Measurements from ENCODE around the gene UBE4A.

Gene UBE4A

DNA sequence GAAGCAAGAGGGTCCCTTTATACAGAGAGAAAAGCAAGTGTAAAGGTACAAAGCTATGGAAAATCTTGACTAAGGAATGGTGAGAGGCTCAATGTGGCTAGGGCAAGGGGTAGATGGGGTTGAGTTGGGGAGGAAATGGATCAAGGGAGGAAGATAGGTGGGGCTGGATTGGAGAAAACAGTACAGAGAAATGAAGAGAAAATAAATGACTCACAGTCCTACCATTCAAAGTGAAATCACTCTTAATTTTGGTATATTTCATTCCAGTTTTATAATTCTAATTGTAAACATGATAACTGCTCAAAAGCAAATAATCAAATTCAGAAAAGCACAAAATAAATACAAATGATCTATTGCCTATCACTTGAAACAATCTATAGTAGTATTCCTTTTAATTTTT lies 16.6 kb downstream of the UBE4A start:
- Mint-ChIP-seq H3K4me3 (no peak overlapping the region), H3K9me3 (no peaks in the 10 kb centered on the region)
- TF ChIP-seq, protein P1, sequence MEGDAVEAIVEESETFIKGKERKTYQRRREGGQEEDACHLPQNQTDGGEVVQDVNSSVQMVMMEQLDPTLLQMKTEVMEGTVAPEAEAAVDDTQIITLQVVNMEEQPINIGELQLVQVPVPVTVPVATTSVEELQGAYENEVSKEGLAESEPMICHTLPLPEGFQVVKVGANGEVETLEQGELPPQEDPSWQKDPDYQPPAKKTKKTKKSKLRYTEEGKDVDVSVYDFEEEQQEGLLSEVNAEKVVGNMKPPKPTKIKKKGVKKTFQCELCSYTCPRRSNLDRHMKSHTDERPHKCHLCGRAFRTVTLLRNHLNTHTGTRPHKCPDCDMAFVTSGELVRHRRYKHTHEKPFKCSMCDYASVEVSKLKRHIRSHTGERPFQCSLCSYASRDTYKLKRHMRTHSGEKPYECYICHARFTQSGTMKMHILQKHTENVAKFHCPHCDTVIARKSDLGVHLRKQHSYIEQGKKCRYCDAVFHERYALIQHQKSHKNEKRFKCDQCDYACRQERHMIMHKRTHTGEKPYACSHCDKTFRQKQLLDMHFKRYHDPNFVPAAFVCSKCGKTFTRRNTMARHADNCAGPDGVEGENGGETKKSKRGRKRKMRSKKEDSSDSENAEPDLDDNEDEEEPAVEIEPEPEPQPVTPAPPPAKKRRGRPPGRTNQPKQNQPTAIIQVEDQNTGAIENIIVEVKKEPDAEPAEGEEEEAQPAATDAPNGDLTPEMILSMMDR (IDR thresholded peaks at IDR 0.05) = no peak

DNA sequence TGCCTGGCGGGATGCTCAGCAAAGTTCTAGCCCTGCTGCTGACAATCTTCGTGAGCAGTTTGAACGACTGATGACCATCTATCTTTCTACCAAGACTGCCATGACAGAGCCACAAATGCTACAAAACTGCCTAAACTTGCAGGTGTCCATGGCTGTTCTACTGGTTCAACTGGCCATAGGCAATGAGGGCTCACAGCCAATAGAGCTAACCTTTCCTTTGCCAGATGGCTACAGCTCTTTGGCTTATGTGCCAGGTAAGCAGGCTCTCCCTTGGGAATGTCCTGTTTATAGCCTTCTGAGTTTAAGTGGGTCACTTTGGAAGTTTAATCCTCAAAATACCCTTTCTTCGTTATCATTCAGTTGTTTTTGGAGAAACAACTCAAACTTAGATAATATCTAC lies 20.1 kb downstream of the UBE4A start:
- Mint-ChIP-seq H3K9me3 (no peaks in the 10 kb centered on the region), H3K27ac (no peak overlapping the region), H3K27me3 (ENCODE audit: low read depth, poor library complexity) (no peaks in the 10 kb centered on the region), H3K36me3 (ENCODE audit: low read depth) (peaks cover 44% of the 10 kb centered on the region), H3K4me3 (no peak overlapping the region), H3K4me1 (no peaks in the 10 kb centered on the region)
- no peak for DNase-seq
- TF ChIP-seq, protein P1 (IDR thresholded peaks at IDR 0.05) = no peak

More for the DNA sequence above, 16.6 kb downstream of the UBE4A start:
- Mint-ChIP-seq H3K4me1 (no peaks in the 10 kb centered on the region), H3K27ac (no peak overlapping the region), H3K27me3 (ENCODE audit: low read depth, poor library complexity) (no peaks in the 10 kb centered on the region), H3K36me3 (ENCODE audit: low read depth) (peaks cover 61% of the 10 kb centered on the region)
- no peak for DNase-seq

DNA sequence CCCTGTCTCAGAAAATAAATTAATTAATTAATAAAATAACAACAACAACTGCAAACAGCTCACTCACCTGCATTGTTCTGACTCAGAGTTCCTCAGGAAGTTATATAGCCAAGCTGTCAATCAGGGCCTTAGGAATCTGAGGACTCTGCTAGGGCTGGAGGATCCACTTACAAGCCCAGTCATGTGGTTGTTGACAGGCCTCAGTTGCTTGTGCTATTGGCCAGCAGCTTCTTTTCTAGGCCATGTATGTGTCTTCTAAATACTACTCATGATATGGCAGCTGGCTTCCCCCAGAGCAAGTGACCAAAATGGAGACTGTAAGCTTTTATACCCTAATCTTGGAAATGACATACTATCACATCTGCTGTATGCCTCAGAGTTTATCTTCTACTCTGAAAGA lies 21.2 kb downstream of the UBE4A start:
- Mint-ChIP-seq H3K4me1 (no peaks in the 10 kb centered on the region), H3K4me3 (no peak overlapping the region), H3K27me3 (ENCODE audit: low read depth, poor library complexity) (no peaks in the 10 kb centered on the region), H3K27ac (no peak overlapping the region), H3K36me3 (ENCODE audit: low read depth) (peaks cover 37% of the 10 kb centered on the region), H3K9me3 (no peaks in the 10 kb centered on the region)
- TF ChIP-seq, protein P1 (IDR thresholded peaks at IDR 0.05) = no peak
- DNase-seq = no peak

DNA sequence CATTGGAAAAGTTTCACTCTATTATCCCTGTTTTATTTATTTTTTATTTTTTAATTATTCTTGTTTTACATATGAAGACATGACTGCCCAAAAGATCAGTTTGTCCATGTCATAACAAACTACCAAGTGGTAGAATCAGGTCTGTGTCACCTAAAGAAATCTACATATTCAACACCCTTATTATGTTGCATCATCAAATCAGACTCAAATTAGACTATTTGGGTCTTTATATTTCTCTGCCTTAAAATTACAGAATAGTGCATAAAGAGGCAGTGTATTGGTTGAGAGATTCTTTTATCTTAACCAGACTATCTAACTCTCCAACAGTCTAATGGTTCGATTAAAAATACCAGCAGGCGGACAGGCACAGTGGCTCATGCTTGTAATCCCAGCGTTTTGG lies 23.6 kb downstream of the UBE4A start:
- H3K9me3 Mint-ChIP-seq = no peaks in the 10 kb centered on the region
- peaks cover 38% of the 10 kb centered on the region for H3K36me3 Mint-ChIP-seq (ENCODE audit: low read depth)
- H3K27ac Mint-ChIP-seq = no peak overlapping the region
- no peaks in the 10 kb centered on the region for H3K27me3 Mint-ChIP-seq (ENCODE audit: low read depth, poor library complexity)
- H3K4me3 Mint-ChIP-seq = no peak overlapping the region
- H3K4me1 Mint-ChIP-seq = no peaks in the 10 kb centered on the region
- no peak for DNase-seq
- TF ChIP-seq, protein P1 (IDR thresholded peaks at IDR 0.05) = no peak

DNA sequence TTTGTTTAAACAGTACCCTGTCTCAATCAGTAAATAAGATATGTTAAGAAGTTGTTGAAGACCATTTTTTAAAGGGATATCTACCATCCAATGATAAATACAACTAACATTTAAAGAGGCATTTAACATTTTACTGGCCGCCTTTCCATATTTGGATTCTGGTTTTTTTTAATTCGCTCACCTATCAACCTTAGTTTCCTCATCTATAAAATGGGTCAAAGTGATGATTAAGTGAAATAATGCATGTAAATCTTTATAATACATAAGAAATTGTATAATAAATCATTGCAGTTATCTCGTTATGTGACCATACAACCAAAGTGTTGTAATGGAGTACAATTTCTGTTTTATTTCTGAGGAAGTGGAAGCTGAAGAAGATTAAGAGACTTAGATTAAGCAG lies 24.3 kb downstream of the UBE4A start:
- Mint-ChIP-seq H3K9me3 (no peaks in the 10 kb centered on the region), H3K4me1 (no peaks in the 10 kb centered on the region), H3K27me3 (ENCODE audit: low read depth, poor library complexity) (no peaks in the 10 kb centered on the region), H3K36me3 (ENCODE audit: low read depth) (peaks cover 38% of the 10 kb centered on the region), H3K4me3 (no peak overlapping the region), H3K27ac (no peak overlapping the region)
- no peak for DNase-seq
- TF ChIP-seq, protein P1 (IDR thresholded peaks at IDR 0.05) = no peak

DNA sequence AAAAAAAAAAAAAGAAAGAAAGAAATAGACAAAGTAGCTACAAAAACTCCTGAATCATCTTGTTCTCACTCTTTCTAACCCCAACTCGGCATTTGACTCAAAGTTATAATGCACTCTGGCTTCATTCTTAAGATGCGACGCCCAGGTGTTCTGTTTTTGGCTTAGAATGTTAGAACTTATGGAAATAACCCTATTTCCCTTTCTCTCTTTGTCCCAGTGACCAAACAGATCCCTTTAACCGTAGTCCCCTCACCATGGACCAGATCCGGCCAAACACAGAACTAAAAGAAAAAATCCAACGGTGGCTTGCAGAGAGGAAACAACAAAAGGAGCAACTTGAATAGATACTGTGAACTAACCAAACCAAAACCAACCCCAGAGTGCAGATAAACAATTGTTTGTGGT lies 36.7 kb downstream of the UBE4A start:
- Mint-ChIP-seq H3K4me1 (peaks cover 7% of the 10 kb centered on the region), H3K4me3 (no peak overlapping the region), H3K27me3 (ENCODE audit: low read depth, poor library complexity) (peaks cover 2% of the 10 kb centered on the region), H3K36me3 (ENCODE audit: low read depth) (peaks cover 31% of the 10 kb centered on the region), H3K9me3 (no peaks in the 10 kb centered on the region), H3K27ac (peak overlapping the region; percentile 26)
- no peak for DNase-seq
- TF ChIP-seq, protein P1 (IDR thresholded peaks at IDR 0.05) = no peak
